ENCODE data around the gene PKM. TPM values are rescaled to one million over a fixed set of nuclear protein-coding genes. Genes with fewer than 3 reads are reported as not detected.

The PKM gene
- total and polyA plus RNA-seq, 3 donors from 2014 or later: 521 to 602 (median 530) TPM

- 49 to 63% methylated on average over 3 to 4 of the region's 4 CpGs for WGBS, 2 donors
- no peaks in the 10 kb centered on the region for H3K27me3 ChIP-seq
- TF ChIP-seq CTCF (IDR thresholded peaks at IDR 0.05) (no peak), POLR2A (IDR thresholded peaks at IDR 0.05) (no peak)
- intact Hi-C loops (cut with DNase I; ENCODE audit: low total_unique reads): no loop called here
- H3K9me3 ChIP-seq: no peaks in the 10 kb centered on the region
- H3K4me3 ChIP-seq: no peak overlapping the region
- H3K27ac ChIP-seq: no peak overlapping the region
- H3K4me1 ChIP-seq: peaks cover 20% of the 10 kb centered on the region
- DNase-seq: no peak
- no peaks in the 10 kb centered on the region for H3K36me3 ChIP-seq (ENCODE audit: low read depth, missing control alignments)
These were observed 62.2 kb downstream of the PKM start for GRCh38 chr15:72168808-72169190.

- H3K36me3 ChIP-seq (ENCODE audit: low read depth, missing control alignments): no peaks in the 10 kb centered on the region
- DNase-seq: peak; percentile 57
- H3K27me3 ChIP-seq: no peaks in the 10 kb centered on the region
- H3K4me3 ChIP-seq: no peak overlapping the region
- 22 to 41% methylated on average over 4 to 7 of the region's 7 CpGs for WGBS, 2 donors
- no peak overlapping the region for H3K27ac ChIP-seq
- intact Hi-C loops (cut with DNase I; ENCODE audit: low total_unique reads): no loop called here
- no peak for TF ChIP-seq CTCF (IDR thresholded peaks at IDR 0.05)
- no peak for TF ChIP-seq POLR2A (IDR thresholded peaks at IDR 0.05)
- H3K9me3 ChIP-seq: no peaks in the 10 kb centered on the region
- H3K4me1 ChIP-seq: peaks cover 20% of the 10 kb centered on the region
These were observed 62.7 kb downstream of the PKM start for GRCh38 chr15:72168131-72168807.

GRCh38 chr15:72167445-72167844 is 63.5 kb downstream of the PKM start:
- Histone ChIP-seq H3K4me3 (no peak overlapping the region), H3K36me3 (ENCODE audit: low read depth, missing control alignments) (no peaks in the 10 kb centered on the region), H3K27ac (no peak overlapping the region), H3K4me1 (peaks cover 22% of the 10 kb centered on the region), H3K27me3 (no peaks in the 10 kb centered on the region), H3K9me3 (no peaks in the 10 kb centered on the region)
- WGBS, 2 donors: 94 to 100% methylated on average over 1 to 6 of the region's 6 CpGs
- no peak for DNase-seq
- no peak for TF ChIP-seq CTCF (IDR thresholded peaks at IDR 0.05)
- TF ChIP-seq POLR2A (IDR thresholded peaks at IDR 0.05): no peak
- intact Hi-C loops (cut with DNase I; ENCODE audit: low total_unique reads): no loop called here

GRCh38 chr15:72166716-72167417 is 64.1 kb downstream of the PKM start:
- TF ChIP-seq POLR2A (IDR thresholded peaks at IDR 0.05) (no peak), CTCF (IDR thresholded peaks at IDR 0.05) (no peak)
- no peak overlapping the region for H3K27ac ChIP-seq
- no peaks in the 10 kb centered on the region for H3K36me3 ChIP-seq (ENCODE audit: low read depth, missing control alignments)
- H3K27me3 ChIP-seq: no peaks in the 10 kb centered on the region
- intact Hi-C loops (cut with DNase I; ENCODE audit: low total_unique reads): no loop called here
- no peak for DNase-seq
- WGBS, 2 donors: 93 to 94% methylated on average over 5 of the region's 5 CpGs
- no peaks in the 10 kb centered on the region for H3K9me3 ChIP-seq
- H3K4me1 ChIP-seq: peaks cover 28% of the 10 kb centered on the region
- no peak overlapping the region for H3K4me3 ChIP-seq
